Ishikawa (cell line): ENCODE results near the gene IGSF9.

Experiments used
- CEBPB ChIP-seq: IDR thresholded peaks from 2 replicates; pipeline ENCODE4 v1.6.1; 2012
- CREB1 ChIP-seq: IDR thresholded peaks from 2 replicates; pipeline ENCODE4 v1.6.1; 2012; ENCODE audit warnings: low read depth
- EGR1 ChIP-seq: IDR thresholded peaks from 2 replicates; pipeline ENCODE4 v1.6.1; 2012
- EP300 ChIP-seq: IDR thresholded peaks from 2 replicates; pipeline ENCODE4 v1.6.1; 2012; ENCODE audit warnings: borderline replicate concordance
- FOXM1 ChIP-seq: IDR thresholded peaks from 2 replicates; pipeline ENCODE4 v1.6.1; 2012; ENCODE audit warnings: low read depth, borderline replicate concordance
- MAX ChIP-seq: IDR thresholded peaks from 2 replicates; pipeline ENCODE4 v1.6.1; 2012
- NFIC ChIP-seq: IDR thresholded peaks from 2 replicates; pipeline ENCODE4 v1.6.1; 2012
- RAD21 ChIP-seq: IDR thresholded peaks from 2 replicates; pipeline ENCODE4 v1.6.1; 2012; ENCODE audit warnings: low read depth
- REST ChIP-seq: IDR thresholded peaks from 2 replicates; pipeline ENCODE4 v1.6.1; 2012; ENCODE audit warnings: low read depth, mild to moderate bottlenecking
- TAF1 ChIP-seq: IDR thresholded peaks from 2 replicates; pipeline ENCODE4 v1.6.1; 2012; ENCODE audit warnings: low read depth, mild to moderate bottlenecking
- TCF12 ChIP-seq: IDR thresholded peaks from 2 replicates; pipeline ENCODE4 v1.6.1; 2012; ENCODE audit warnings: low read depth
- TEAD4 ChIP-seq: IDR thresholded peaks from 2 replicates; pipeline ENCODE4 v1.6.1; 2012
- USF1 ChIP-seq: IDR thresholded peaks from 2 replicates; pipeline ENCODE4 v1.6.1; 2012
- YY1 ChIP-seq: IDR thresholded peaks from 2 replicates; pipeline ENCODE4 v1.6.1; 2012; ENCODE audit warnings: low read depth
- ZBTB7A ChIP-seq: IDR thresholded peaks from 2 replicates; pipeline ENCODE4 v1.6.1; 2012; ENCODE audit warnings: low read depth

IGSF9 gene

GRCh38 chr1:159945483-159946241 is at the start of gene IGSF9:
Gene IGSF9 (minus strand): TSS chr1:159945613. CDS start chr1:159943454, 2,159 bp downstream.
- TF ChIP-seq ZBTB7A (peak; percentile 92; the same call in 1 of the 2 replicates), USF1 (peak; percentile 79), YY1 (peak; percentile 80), TEAD4 (peak; percentile 75), TCF12 (peak; percentile 95), TAF1 (peak; percentile 49; the same call in 1 of the 2 replicates), FOXM1 (peak; percentile 62), CREB1 (peak; percentile 37), EGR1 (0 out of 2 replicates have a peak, but pooled peaks have one; percentile 45), EP300 (peak; percentile 90), RAD21 (peak; percentile 37; the same call in 1 of the 2 replicates), MAX (peak; percentile 94), REST (no peak), CEBPB (peak; percentile 35; the same call in 1 of the 2 replicates), NFIC (peak; percentile 98)

GRCh38 chr1:159994896-159995295 is 49.5 kb upstream of the IGSF9 start:
- TF ChIP-seq NFIC (no peak), CREB1 (no peak), ZBTB7A (no peak), TCF12 (no peak), RAD21 (no peak), FOXM1 (no peak), MAX (no peak), TEAD4 (no peak), CEBPB (no peak), EP300 (no peak), EGR1 (no peak), REST (no peak), YY1 (no peak), TAF1 (no peak), USF1 (no peak)

- TF ChIP-seq NFIC (no peak), EGR1 (no peak), EP300 (no peak), TEAD4 (no peak), REST (no peak), USF1 (no peak), CREB1 (no peak), TCF12 (no peak), MAX (no peak), TAF1 (no peak), ZBTB7A (no peak), YY1 (no peak), FOXM1 (no peak), RAD21 (no peak), CEBPB (no peak)
Observed at GRCh38 chr1:159993911-159994310, 48.5 kb upstream of the IGSF9 start.
